ENCODE data around the gene ZBTB37. TPM values are rescaled to one million over a fixed set of nuclear protein-coding genes. Genes with fewer than 3 reads are reported as not detected.
A peak's percentile ranks its signal among the peaks of the same experiment; 100 is the strongest.

ZBTB37 gene
- total and polyA plus RNA-seq, 9 of the 15 experiments (the other 6 are each of a cell fraction or from before 2014, with no cell fraction given) = 1.3 to 13.9 (median 5.4) TPM

- TF ChIP-seq FOXA3 (CRISPR knock-in tag; conservative IDR thresholded peaks at IDR 0.05 in 1 of 2, IDR thresholded peaks at IDR 0.05 in 1 of 2) = no peak
- no peak for TF ChIP-seq ESRRA (IDR thresholded peaks at IDR 0.05; ENCODE audit: borderline replicate concordance, low read depth)
- TF ChIP-seq GABPA (tag; conservative IDR thresholded peaks at IDR 0.05; ENCODE audit: low read depth) = no peak
- 0 out of 2 replicates have a peak, but pooled peaks have one; percentile 13 for TF ChIP-seq MYC (IDR thresholded peaks at IDR 0.05; ENCODE audit: low read depth, low read length)
- no peak for TF ChIP-seq MYC (CRISPR knock-in tag; IDR thresholded peaks at IDR 0.05; ENCODE audit: borderline replicate concordance, low read depth)
- peak; percentile 45; the same call in 1 of the 2 replicates for TF ChIP-seq ATF7 (IDR thresholded peaks at IDR 0.05)
- peak; percentile 17; the same call in 1 of the 2 replicates for TF ChIP-seq EP300 (IDR thresholded peaks at IDR 0.05; ENCODE audit: low read length)
Measured at GRCh38 chr1:173917149-173917548, 49.0 kb downstream of the ZBTB37 start, which contains the start of gene SERPINC1 (continued).

GRCh38 chr1:173917635-173918493 lies 49.7 kb downstream of the ZBTB37 start:
- Histone ChIP-seq H3K36me3 (ENCODE audit: control insufficient read depth, insufficient read depth, low read length) (no peaks in the 10 kb centered on the region), H3K4me1 (replicated peaks in 1 of 2; ENCODE audit: control insufficient read depth in 2 of 2, insufficient read depth in 2 of 2, low read length in 2 of 2) (peaks cover 4 to 16% of the 10 kb centered on the region in 2 experiments; a peak in 4 of 5 replicates), H3K4me2 (ENCODE audit: insufficient read depth, low read length) (no peak overlapping the region), H3K9me1 (ENCODE audit: control insufficient read depth, insufficient read depth, low read length) (no peaks in the 10 kb centered on the region), H3K9me3 (replicated peaks; ENCODE audit: control insufficient read depth, insufficient read depth, low read depth, low read length) (no peaks in the 10 kb centered on the region), H3K27me3 (ENCODE audit: control insufficient read depth in 2 of 2, insufficient read depth in 2 of 2, low read length in 2 of 2) (peaks cover 0 to 5% of the 10 kb centered on the region in 2 experiments; a peak in 1 of 5 replicates), H3K79me2 (ENCODE audit: control insufficient read depth, insufficient read depth, low read length) (no peaks in the 10 kb centered on the region), H4K20me1 (replicated peaks; ENCODE audit: control insufficient read depth, insufficient read depth, low read length) (no peaks in the 10 kb centered on the region), H3K27ac (ENCODE audit: extremely low read depth, low read depth, low read length) (no peak overlapping the region), H3K4me3 (no peak overlapping the region), H3K9ac (ENCODE audit: insufficient read depth in 1 of 2, low read depth in 2 of 2, low read length in 2 of 2) (peak overlapping the region in 1 of 2 experiments; percentile 8; a peak in 1 of 4 replicates), H2AFZ (ENCODE audit: low read depth, low read length) (peak overlapping the region; percentile 23; the same call in 1 of the 2 replicates)
- no TSS peak for BruUV-seq (replicated peaks)
- WGBS (ENCODE audit: insufficient coverage, low coverage, missing lambda C conversion rate) = 56% methylated on average over 12 of the region's 12 CpGs
- ATAC-seq = no peak
- CTCF ChIA-PET (ENCODE audit: low intra/inter-chr PET ratio) = interaction anchor here (0.6 kb wide), 1 partner anchor 160 kb away, joined by 3 read pairs; no protein-coding TSS in a partner anchor
- intact Hi-C loops (cut with micrococcal nuclease) (no loop called here), in situ Hi-C loops (cut with MboI) (no loop called here)
- FAIRE-seq = no peak
- POLR2A ChIA-PET = interaction anchor here (0.7 to 4.0 kb wide), 4 partner anchors 29 to 368 kb away, joined by 3 to 16 read pairs (median 4); partner anchors contain the start of genes GAS5 and ZBTB37
- TF ChIP-seq ZC3H11A (IDR thresholded peaks at IDR 0.05; ENCODE audit: low read depth, low read length) = no peak
- no peak for TF ChIP-seq NEUROD1 (IDR thresholded peaks at IDR 0.05; ENCODE audit: borderline replicate concordance, low read depth, low read length, partially characterized antibody)
- no peak for TF ChIP-seq ZBTB1 (CRISPR knock-in tag; IDR thresholded peaks at IDR 0.05; ENCODE audit: borderline replicate concordance, low read depth)
- no peak for TF ChIP-seq ADNP (tag; IDR thresholded peaks at IDR 0.05)
- no peak for TF ChIP-seq CBFA2T3 (IDR thresholded peaks at IDR 0.05)
- no peak for DNase-seq (ENCODE audit: extremely low read depth in 1 of 4, low spot score in 3 of 4)

All from K562 (cell line).